Stimulated activated CD4-positive, alpha-beta T cell treated with anti-CD3 and anti-CD28 coated beads, Interleukin-4, amount 100 ng/mL, for 48 hours (primary cell): ENCODE measurements around the gene WNT3.

Experiments used
- DNase-seq, 2 donors: peaks; one replicate each; pipeline ENCODE4 v3.0.0-alpha.2; 2020; ENCODE audit warnings: low read depth in 2 of 2

The WNT3 gene

GRCh38 chr17:46732160-46732559 is 86.3 kb downstream of the WNT3 start:
- DNase-seq, result no peak

DNA sequence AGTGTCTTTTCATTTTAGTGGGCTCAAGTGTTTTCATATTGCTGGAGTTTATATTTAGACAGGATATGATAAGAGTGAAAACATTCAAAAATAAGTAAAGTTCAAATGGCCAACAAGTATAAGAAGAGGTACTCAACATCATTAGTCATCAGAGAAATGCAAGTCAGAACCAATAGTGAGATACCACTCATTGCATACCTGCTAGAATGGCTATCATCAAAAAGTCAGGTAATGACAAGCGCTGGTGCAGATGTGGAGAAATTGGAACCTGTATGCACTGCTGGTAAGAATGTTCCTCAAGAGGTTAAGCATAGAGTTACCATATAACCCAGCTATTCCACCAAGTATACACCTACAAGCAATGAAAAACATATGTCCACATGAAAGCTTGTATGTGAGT is 87.8 kb downstream of the WNT3 start:
- no peak for DNase-seq

DNA sequence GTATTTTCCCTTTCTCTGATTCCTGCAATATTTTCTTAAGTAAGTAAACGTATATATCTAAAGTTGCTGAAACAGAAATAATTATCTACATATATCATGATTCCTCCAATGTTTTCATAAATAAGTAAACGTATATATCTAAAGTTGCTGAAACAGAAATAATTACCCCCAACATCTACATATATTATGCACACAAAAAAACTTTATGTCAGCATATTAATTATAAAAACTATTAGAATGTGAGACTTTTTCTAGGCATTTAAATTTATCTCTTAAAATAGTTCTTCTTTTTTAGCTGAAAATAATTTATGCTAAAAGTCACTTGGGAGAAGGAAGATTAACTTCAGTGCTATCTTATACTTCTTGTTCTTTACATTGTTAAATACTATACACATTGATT is 88.5 kb downstream of the WNT3 start:
- DNase-seq, result no peak

DNA sequence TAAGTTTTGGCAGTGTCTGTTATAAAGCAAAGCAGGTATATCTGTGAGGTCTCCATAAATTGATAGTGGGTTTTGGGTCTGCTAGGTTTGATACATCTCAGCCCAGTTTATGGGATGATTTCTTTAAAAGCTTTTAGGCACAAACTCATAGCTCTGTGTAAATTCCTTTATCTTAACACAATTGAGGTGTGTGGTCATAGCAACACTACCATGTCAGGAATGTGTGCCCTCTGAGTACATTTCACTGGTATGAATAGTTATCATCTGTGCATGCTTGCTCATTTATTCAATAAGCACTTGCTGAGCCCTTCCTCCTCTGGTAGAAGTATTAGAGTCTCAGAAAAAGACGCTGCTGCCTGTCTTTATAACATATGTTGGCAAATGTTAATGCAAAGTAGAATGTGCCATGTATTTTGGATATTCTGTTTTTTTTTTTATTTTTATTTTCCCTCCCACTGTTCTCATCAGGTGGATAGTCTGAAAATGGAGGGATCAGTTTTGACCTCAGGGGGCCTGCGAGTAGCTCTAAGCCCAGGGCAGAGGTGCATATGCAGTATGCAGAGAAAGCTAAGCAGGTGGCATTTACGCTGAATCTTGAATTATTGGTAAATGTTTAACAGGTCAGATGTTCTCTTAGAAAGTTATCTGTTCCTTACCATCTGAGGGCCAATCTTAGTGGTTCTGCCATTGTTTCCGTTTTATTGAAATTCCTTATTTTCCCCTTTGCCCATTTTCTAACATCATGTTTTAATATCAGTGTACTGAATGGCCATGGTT is 90.7 kb downstream of the WNT3 start:
- no peak for DNase-seq

DNA sequence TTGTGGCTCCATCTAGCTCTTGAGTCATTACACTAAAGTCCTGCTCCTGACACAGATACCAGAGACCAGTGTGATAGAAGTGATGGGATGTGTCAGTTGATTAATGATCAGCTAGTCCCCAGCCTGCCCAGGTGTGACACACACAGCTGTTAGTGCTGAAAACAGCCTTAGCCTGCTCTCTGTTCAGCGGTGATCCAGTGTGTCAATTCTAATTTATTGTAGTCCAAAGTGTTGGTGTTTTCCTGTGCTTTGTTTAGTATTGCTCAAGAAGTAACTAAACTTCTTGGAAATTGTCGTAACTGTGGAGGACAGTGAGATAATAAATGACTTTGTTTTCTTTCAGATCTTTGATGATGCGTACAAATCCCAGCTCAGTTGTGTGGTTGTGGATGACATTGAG is 92.3 kb downstream of the WNT3 start:
- no peak for DNase-seq

GRCh38 chr17:46722662-46723285 is 95.7 kb downstream of the WNT3 start:
- no peak for DNase-seq

- no peak for DNase-seq
Observed at GRCh38 chr17:46720408-46720807, 98.1 kb downstream of the WNT3 start.

- no peak for DNase-seq
Observed at GRCh38 chr17:46719891-46720290, 98.6 kb downstream of the WNT3 start.

GRCh38 chr17:46717999-46718398 is 100.5 kb downstream of the WNT3 start:
- DNase-seq, result no peak
